ENCODE measurements around the gene PSMD2.

DNA sequence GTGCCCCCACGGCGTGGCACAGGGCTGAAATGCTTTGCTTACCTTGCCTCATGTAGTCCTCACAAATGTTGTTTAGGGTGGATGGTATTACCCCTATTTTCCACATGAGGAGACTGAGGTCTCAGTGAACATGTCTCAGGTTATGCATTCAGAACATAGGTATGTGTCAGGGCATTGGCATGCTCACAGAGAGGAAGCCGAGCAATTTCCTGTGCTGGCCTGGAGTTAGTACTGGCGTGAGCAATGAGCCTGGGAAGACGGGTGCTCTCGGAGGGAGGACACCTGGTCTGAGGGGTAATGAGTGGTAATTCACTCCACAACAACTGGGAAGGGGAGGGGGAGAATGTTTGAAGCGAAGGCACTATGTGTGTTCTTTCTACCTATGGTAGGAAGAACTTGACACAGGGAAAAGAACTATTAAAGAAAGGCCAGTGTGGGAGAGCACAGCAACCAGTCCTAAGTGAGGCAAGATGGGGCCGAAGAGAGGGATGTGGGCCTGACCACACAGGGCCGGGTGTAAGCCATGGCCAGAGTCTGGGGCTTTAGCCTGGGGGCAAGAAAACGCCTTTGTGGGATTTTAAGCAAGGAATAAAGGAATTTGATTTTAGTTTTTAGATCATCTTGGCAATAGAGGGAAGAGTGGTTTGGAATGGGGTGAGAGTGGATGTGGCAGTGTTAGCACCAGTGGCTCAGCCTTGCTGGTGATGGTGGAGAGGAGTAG lies 33.5 kb downstream of the PSMD2 start:
- TF ChIP-seq, protein P1, sequence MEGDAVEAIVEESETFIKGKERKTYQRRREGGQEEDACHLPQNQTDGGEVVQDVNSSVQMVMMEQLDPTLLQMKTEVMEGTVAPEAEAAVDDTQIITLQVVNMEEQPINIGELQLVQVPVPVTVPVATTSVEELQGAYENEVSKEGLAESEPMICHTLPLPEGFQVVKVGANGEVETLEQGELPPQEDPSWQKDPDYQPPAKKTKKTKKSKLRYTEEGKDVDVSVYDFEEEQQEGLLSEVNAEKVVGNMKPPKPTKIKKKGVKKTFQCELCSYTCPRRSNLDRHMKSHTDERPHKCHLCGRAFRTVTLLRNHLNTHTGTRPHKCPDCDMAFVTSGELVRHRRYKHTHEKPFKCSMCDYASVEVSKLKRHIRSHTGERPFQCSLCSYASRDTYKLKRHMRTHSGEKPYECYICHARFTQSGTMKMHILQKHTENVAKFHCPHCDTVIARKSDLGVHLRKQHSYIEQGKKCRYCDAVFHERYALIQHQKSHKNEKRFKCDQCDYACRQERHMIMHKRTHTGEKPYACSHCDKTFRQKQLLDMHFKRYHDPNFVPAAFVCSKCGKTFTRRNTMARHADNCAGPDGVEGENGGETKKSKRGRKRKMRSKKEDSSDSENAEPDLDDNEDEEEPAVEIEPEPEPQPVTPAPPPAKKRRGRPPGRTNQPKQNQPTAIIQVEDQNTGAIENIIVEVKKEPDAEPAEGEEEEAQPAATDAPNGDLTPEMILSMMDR (IDR thresholded peaks at IDR 0.05), result no peak
- TF ChIP-seq EP300 (IDR thresholded peaks at IDR 0.05), result no peak

All from esophagus muscularis mucosa (tissue), 3 donors.